Left ventricle myocardium inferior (tissue), 1 donor: Measurements from ENCODE around the gene MACC1. TPM values are rescaled to one million over a fixed set of nuclear protein-coding genes. Genes with fewer than 3 reads are reported as not detected.

ENCODE experiments used
- DNase-seq: peaks from one replicate; pipeline ENCODE4 v3.0.0-alpha.2; 2020
- H3K27ac ChIP-seq: fragments of 200-600 bp; replicated peaks from 2 replicates; pipeline ENCODE4 v1.8.0; 2021
- H3K27me3 ChIP-seq: fragments of 200-600 bp; 2 replicates; pipeline ENCODE4 v1.8.0; 2021; ENCODE audit warnings: low read depth
- H3K36me3 ChIP-seq: fragments of 200-600 bp; 2 replicates; pipeline ENCODE4 v1.8.0; 2021
- H3K4me1 ChIP-seq: fragments of 200-600 bp; 2 replicates; pipeline ENCODE4 v1.8.0; 2021
- H3K4me3 ChIP-seq: fragments of 200-600 bp; 2 replicates; pipeline ENCODE4 v1.8.0; 2021; ENCODE audit warnings: mild to moderate bottlenecking, moderate library complexity
- H3K9me3 ChIP-seq: fragments of 200-600 bp; replicated peaks from 2 replicates; pipeline ENCODE4 v1.8.0; 2021
- CTCF ChIP-seq: fragments of 200-600 bp; IDR thresholded peaks from 2 replicates; pipeline ENCODE4 v1.8.0; 2021; ENCODE audit warnings: antibody characterized with exemption, mild to moderate bottlenecking, borderline replicate concordance
- intact Hi-C: fragments of 100-400 bp; cut with micrococcal nuclease; formaldehyde crosslinking; loops from one replicate; pipeline ENCODE4 v1.11.0; 2022
- total RNA-seq: library from RNA; stranded (reverse); fragmentation: NEBNext Ultra II Directional; extraction: Animal tissue kit (Norgen Biotek cat#: 25700); gene quantifications from one replicate; pipeline ENCODE4 v1.2.1, GENCODE V29; 2021
- donor health status: DM: no; HTN: yes; CAD: no; lungs with severe emphysema.

MACC1 gene
- total RNA-seq, 1 donor from 2014 or later, result 0.03 TPM

DNA sequence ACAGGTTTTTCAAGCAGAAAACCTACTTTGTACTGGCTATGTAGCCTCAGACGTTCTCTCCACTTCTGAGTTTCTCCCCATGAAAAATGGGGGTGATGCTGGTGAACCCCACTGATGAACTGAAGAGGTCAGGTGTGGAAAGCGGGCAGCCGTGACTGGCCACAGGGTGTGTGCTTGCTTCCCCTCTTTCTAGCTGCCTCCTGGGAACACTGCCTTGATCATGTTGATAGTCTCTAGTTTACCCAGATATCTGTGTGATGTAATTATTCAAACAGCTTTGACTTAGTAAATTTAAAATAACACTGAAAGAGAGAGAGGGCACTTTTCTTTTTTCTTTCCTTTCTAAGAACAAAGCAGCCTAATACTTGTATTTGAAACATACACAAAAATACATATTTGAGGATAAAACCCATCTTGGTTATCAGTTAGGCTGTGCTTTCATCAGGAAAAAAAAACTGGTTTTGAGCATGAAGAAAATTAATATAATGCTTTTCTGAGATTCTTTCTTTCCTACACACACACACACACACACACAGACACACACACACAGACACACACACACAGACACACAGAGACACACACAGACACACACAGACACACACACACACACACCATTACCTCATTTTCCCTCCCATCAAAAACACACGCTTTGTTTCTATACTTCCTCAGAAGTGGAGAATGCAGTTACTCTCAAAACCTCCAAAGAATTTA, 76.7 kb downstream of the MACC1 start:
- Histone ChIP-seq H3K36me3 (no peaks in the 10 kb centered on the region), H3K4me3 (no peak overlapping the region), H3K27me3 (peaks cover 6% of the 10 kb centered on the region), H3K9me3 (no peaks in the 10 kb centered on the region), H3K4me1 (no peaks in the 10 kb centered on the region), H3K27ac (no peak overlapping the region)
- intact Hi-C loops, result no loop called here
- DNase-seq, result no peak
- TF ChIP-seq CTCF, result no peak

- no peaks in the 10 kb centered on the region for H3K4me1 ChIP-seq
- no peaks in the 10 kb centered on the region for H3K36me3 ChIP-seq
- intact Hi-C loops, result no loop called here
- no peak for TF ChIP-seq CTCF
- H3K4me3 ChIP-seq, result no peak overlapping the region
- H3K27ac ChIP-seq, result no peak overlapping the region
- H3K27me3 ChIP-seq, result peaks cover 6% of the 10 kb centered on the region
- H3K9me3 ChIP-seq, result no peaks in the 10 kb centered on the region
- no peak for DNase-seq
Observed at GRCh38 chr7:20136647-20137046, 80.5 kb downstream of the MACC1 start.

DNA sequence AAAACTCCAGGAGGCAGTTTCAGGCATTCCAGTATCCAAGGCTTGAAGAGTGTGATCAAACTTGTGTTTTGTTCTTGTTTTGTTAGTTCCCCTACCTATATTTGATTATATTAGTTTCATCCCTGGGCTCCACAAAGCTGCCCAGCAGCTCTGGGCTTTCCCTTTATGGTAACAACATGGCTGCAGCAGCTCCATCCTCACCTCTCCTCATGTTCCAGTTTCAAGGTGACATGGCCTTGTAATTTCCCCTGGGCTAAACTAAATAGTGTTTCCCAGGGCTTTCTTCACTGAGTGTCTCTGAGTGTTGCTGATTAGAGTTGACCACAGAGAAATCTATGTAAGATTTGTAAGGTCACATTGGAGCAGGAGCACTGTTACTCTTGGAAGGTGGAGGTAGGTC, 83.4 kb downstream of the MACC1 start:
- no peaks in the 10 kb centered on the region for H3K4me1 ChIP-seq
- H3K9me3 ChIP-seq, result no peaks in the 10 kb centered on the region
- no peaks in the 10 kb centered on the region for H3K27me3 ChIP-seq
- H3K27ac ChIP-seq, result no peak overlapping the region
- no peaks in the 10 kb centered on the region for H3K36me3 ChIP-seq
- no peak overlapping the region for H3K4me3 ChIP-seq
- TF ChIP-seq CTCF, result no peak
- no peak for DNase-seq
- intact Hi-C loops, result no loop called here

DNA sequence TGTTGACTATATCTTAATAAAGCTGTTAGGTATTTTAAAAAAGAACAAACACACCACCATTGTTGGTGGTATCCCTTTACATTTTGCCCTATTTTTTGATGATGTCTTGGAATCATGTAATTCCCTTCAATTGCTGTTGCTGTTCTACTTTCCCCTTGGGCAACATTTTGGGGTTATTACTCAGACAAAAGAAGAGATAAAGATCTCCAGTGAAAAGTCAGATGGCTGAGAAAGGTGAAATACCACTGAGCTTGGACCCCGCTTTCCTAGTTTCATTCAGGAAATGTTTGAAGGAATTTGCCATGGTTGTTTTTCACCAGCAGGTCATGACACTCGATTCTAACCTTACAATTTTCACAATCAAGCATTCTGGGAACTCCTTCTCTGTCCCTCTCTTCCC, 84.6 kb downstream of the MACC1 start:
- Histone ChIP-seq H3K9me3 (no peaks in the 10 kb centered on the region), H3K36me3 (no peaks in the 10 kb centered on the region), H3K4me1 (no peaks in the 10 kb centered on the region), H3K27ac (no peak overlapping the region), H3K27me3 (no peaks in the 10 kb centered on the region), H3K4me3 (no peak overlapping the region)
- TF ChIP-seq CTCF, result no peak
- intact Hi-C loops, result no loop called here
- DNase-seq, result no peak

DNA sequence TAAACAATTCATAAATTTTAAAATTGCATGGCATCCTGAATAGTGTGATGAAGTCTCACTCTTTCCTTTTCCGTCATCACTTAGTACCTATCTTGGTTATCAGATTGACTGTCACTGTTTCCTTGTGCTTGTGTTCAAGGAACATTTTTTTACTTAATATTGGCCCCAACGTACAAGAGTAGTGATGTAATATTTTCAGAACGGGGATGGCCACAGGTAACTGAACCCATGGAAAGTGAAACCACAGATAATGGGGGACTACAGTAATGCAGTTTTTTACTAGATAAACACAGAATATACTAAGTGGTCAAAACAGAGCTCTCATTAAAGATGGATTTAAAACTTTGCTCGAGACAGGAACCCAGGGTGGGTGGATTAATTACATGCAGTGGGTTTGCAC, 85.4 kb downstream of the MACC1 start:
- Histone ChIP-seq H3K4me1 (no peaks in the 10 kb centered on the region), H3K36me3 (no peaks in the 10 kb centered on the region), H3K27ac (no peak overlapping the region), H3K4me3 (no peak overlapping the region), H3K27me3 (no peaks in the 10 kb centered on the region), H3K9me3 (no peaks in the 10 kb centered on the region)
- no peak for TF ChIP-seq CTCF
- DNase-seq, result no peak
- intact Hi-C loops, result no loop called here
